Natural killer cell (primary cell): Measurements from ENCODE around the gene SH3BP4. TPM values are rescaled to one million over a fixed set of nuclear protein-coding genes. Genes with fewer than 3 reads are reported as not detected.

Experiments
- ATAC-seq, 3 donors: fragments of 150-1000 bp in 2 of 3; fragments of 200-7000 bp in 1 of 3; cut with Tn5 transposase; 1 replicate in 1 of 3; 2 replicates in 2 of 3; pipeline ENCODE4 v1.10.0; 2021; ENCODE audit warnings: mild to moderate bottlenecking in 2 of 3, moderate library complexity in 2 of 3
- DNase-seq, 2 donors: peaks; one replicate each; pipeline versions ENCODE4 v3.0.0 to v3.0.0-alpha.2; 2013 to 2021; ENCODE audit warnings: mixed read lengths in 1 of 2
- H3K27ac ChIP-seq: one replicate; pipeline ENCODE4 v1.5.1; 2013; ENCODE audit warnings: mild to moderate bottlenecking, low read length
- H3K27me3 ChIP-seq: one replicate; pipeline ENCODE4 v1.6.1; 2013; ENCODE audit warnings: low read length; ENCODE audit not compliant: control insufficient read depth, insufficient read depth
- H3K36me3 ChIP-seq: one replicate; pipeline ENCODE4 v1.6.1; 2013; ENCODE audit warnings: low read length; ENCODE audit not compliant: control insufficient read depth, insufficient read depth
- H3K4me1 ChIP-seq: one replicate; pipeline ENCODE4 v1.6.1; 2013; ENCODE audit warnings: low read length; ENCODE audit not compliant: control insufficient read depth, insufficient read depth
- H3K4me3 ChIP-seq: one replicate; pipeline ENCODE4 v1.5.1; 2013; ENCODE audit warnings: low read length
- H3K9me3 ChIP-seq: one replicate; pipeline ENCODE4 v1.6.1; 2013; ENCODE audit warnings: low read length; ENCODE audit not compliant: control insufficient read depth, insufficient read depth
- H3K27ac Mint-ChIP-seq, 2 donors: one replicate each; pipeline ENCODE4 v1.8.0; 2022; ENCODE audit warnings: mild to moderate bottlenecking in 2 of 2, mixed read lengths in 2 of 2, moderate library complexity in 1 of 2
- H3K27me3 Mint-ChIP-seq, 2 donors: one replicate each; pipeline ENCODE4 v1.8.0; 2022; ENCODE audit warnings: low read depth in 2 of 2, mixed read lengths in 2 of 2
- H3K36me3 Mint-ChIP-seq: one replicate; pipeline ENCODE4 v1.8.0; 2022; ENCODE audit warnings: mixed read lengths
- H3K4me1 Mint-ChIP-seq, 2 donors: one replicate each; pipeline ENCODE4 v1.8.0; 2022; ENCODE audit warnings: mixed read lengths in 2 of 2
- H3K4me3 Mint-ChIP-seq: one replicate; pipeline ENCODE4 v1.8.0; 2022; ENCODE audit warnings: mild to moderate bottlenecking, moderate library complexity, mixed read lengths
- H3K9me3 Mint-ChIP-seq, 2 donors: one replicate each; pipeline ENCODE4 v1.8.0; 2022; ENCODE audit warnings: mixed read lengths in 2 of 2
- CTCF ChIP-seq: fragments of 200-600 bp; IDR thresholded peaks from one replicate; pipeline ENCODE4 v1.8.0; 2022; ENCODE audit warnings: antibody characterized with exemption
- WGBS: methylation state at CpG from one replicate; pipeline ENCODE4 v1.1.7; 2013; ENCODE audit warnings: missing lambda C conversion rate; ENCODE audit not compliant: insufficient coverage; 5-methylcytosine and 5-hydroxymethylcytosine counted together
- intact Hi-C: fragments of 100-400 bp; cut with micrococcal nuclease; formaldehyde crosslinking; loops from one replicate; pipeline ENCODE4 v1.14.2; 2022
- total RNA-seq, 4 donors: library from RNA; stranded (reverse); fragments of 120-200 nt in 1 of 4; gene quantifications; one replicate each; pipeline versions ENCODE4 v1.2.3 to v1.2.4, GENCODE V29; 2013 to 2022

Gene SH3BP4
- total RNA-seq, 3 donors from 2014 or later (not counting 1 experiment from before 2014, with no cell fraction given), result 0.39 to 2.6 (median 1.0) TPM

GRCh38 chr2:235006986-235007385 lies 55.2 kb downstream of the SH3BP4 start:
- DNase-seq (no peak), ATAC-seq (no peak)
- Histone ChIP-seq H3K27ac (no peak overlapping the region), H3K9me3 (no peaks in the 10 kb centered on the region), H3K4me3 (no peak overlapping the region), H3K4me1 (no peaks in the 10 kb centered on the region), H3K27me3 (no peaks in the 10 kb centered on the region), H3K36me3 (no peaks in the 10 kb centered on the region)
- no peak overlapping the region for H3K27ac Mint-ChIP-seq
- TF ChIP-seq CTCF, result no peak
- no peak overlapping the region for H3K4me3 Mint-ChIP-seq
- no peaks in the 10 kb centered on the region for H3K36me3 Mint-ChIP-seq
- no peaks in the 10 kb centered on the region for H3K4me1 Mint-ChIP-seq
- no peaks in the 10 kb centered on the region for H3K9me3 Mint-ChIP-seq
- 82% methylated on average over 6 of the region's 6 CpGs for WGBS
- no peaks in the 10 kb centered on the region for H3K27me3 Mint-ChIP-seq
- intact Hi-C loops, result no loop called here

DNA sequence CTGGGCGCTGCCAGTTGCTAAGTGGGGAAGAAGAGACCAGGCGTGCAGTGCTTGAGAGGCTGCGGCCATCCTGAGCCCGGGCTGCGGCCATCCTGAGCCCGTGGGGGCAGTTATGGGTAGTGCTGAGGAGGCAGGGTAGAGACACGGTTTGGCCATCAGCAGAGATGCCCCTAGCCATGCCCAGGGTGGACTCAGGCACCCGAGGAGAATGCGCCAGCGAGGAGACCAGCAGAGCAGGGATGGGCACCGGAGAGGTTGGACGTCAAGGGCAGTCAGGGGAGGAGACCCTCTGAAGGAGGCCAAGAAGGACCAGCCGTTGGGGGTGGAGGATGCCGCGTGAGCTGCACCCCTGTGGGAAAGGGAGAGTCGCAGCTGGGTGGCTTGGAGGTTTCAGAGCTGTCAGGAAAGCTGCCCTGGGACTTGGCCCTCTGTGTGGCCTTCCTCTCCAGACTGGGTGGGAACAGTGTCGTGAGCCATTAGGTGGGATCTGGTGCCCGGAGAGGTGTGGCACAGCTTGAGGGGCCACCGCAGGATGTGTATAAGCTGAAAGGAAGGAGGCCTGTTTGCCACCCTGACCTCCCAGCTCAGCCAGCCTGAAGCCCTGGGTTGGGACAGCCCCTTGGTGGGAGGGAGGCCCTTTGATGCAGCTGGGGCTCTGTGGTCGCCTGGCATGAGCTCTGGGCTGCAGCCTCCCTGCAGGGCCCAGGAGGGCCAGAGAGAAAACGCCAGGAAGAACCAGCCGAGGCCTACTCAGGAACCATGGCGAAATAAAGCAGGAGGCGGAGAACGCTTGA lies 56.0 kb downstream of the SH3BP4 start:
- Histone ChIP-seq H3K4me3 (no peak overlapping the region), H3K27me3 (no peaks in the 10 kb centered on the region), H3K27ac (no peak overlapping the region), H3K9me3 (no peaks in the 10 kb centered on the region), H3K4me1 (no peaks in the 10 kb centered on the region), H3K36me3 (no peaks in the 10 kb centered on the region)
- DNase-seq (no peak), ATAC-seq (no peak)
- no peak overlapping the region for H3K4me3 Mint-ChIP-seq
- no peak overlapping the region for H3K27ac Mint-ChIP-seq
- no peaks in the 10 kb centered on the region for H3K9me3 Mint-ChIP-seq
- WGBS, result 84% methylated on average over 25 of the region's 25 CpGs
- intact Hi-C loops, result no loop called here
- TF ChIP-seq CTCF, result no peak
- no peaks in the 10 kb centered on the region for H3K27me3 Mint-ChIP-seq
- no peaks in the 10 kb centered on the region for H3K4me1 Mint-ChIP-seq
- no peaks in the 10 kb centered on the region for H3K36me3 Mint-ChIP-seq

GRCh38 chr2:235008584-235009044 lies 56.8 kb downstream of the SH3BP4 start:
- no peaks in the 10 kb centered on the region for H3K4me1 Mint-ChIP-seq
- WGBS, result 79% methylated on average over 5 of the region's 6 CpGs

More at GRCh38 chr2:235008584-235009044, 56.8 kb downstream of the SH3BP4 start:
- Mint-ChIP-seq H3K27ac (no peak overlapping the region), H3K27me3 (no peaks in the 10 kb centered on the region), H3K4me3 (no peak overlapping the region), H3K36me3 (no peaks in the 10 kb centered on the region), H3K9me3 (no peaks in the 10 kb centered on the region)
- Histone ChIP-seq H3K36me3 (no peaks in the 10 kb centered on the region), H3K27ac (no peak overlapping the region), H3K27me3 (no peaks in the 10 kb centered on the region), H3K9me3 (no peaks in the 10 kb centered on the region), H3K4me3 (no peak overlapping the region), H3K4me1 (no peaks in the 10 kb centered on the region)
- no peak for TF ChIP-seq CTCF
- DNase-seq (no peak), ATAC-seq (no peak)
- intact Hi-C loops, result no loop called here
